Ureter (tissue), 1 donor: ENCODE data around the gene ARHGAP42. TPM values are rescaled to one million over a fixed set of nuclear protein-coding genes. Genes with fewer than 3 reads are reported as not detected.

Experiments
- DNase-seq: peaks from one replicate; pipeline ENCODE4 v3.0.0-alpha.2; 2020; ENCODE audit warnings: low spot score
- total RNA-seq: library from RNA; stranded (reverse); gene quantifications from one replicate; pipeline ENCODE4 v1.2.4, GENCODE V29; 2023
- donor health status: DM: yes; HTN: yes; CAD: no.

Gene ARHGAP42
- total RNA-seq, 1 donor from 2014 or later, result 32.6 TPM

DNA sequence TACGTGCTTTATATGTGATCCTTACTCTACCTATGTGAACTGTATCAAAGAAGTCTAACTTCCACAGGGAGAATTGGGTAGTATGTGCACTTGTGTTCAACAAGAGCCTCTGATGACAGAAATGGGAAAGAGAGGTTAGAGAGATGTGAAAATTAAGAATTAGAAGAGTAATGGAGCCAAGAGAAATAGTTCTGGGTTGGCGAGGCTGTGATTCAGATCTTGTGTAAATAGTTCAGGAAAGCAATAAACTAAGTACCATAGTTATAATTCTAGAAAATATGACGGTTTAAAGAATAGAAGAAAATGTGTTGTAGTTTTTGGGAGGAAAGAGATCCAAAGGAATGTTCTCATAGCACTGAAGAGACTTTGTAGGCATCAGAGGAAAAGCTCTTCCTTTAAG lies 112.4 kb downstream of the ARHGAP42 start:
- DNase-seq, result no peak

DNA sequence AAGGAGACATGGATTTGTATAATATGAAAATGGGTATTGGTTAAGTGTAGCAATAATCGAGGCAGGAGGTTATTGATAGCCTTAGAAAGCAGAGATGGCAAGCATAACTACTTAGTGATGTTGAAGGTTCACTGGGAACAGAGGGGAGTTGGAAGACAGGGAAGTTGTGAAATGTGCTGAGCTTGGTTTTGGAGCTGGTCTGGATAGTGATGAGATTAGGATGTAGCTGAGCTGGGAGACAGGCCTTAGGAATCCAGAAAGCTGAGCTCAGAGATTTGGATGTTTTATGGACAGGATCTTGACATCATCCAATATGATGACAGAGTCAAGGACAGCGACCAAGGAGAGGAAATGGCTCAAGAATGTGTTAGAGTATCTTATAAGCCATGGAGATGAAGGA lies 113.1 kb downstream of the ARHGAP42 start:
- DNase-seq, result no peak

DNA sequence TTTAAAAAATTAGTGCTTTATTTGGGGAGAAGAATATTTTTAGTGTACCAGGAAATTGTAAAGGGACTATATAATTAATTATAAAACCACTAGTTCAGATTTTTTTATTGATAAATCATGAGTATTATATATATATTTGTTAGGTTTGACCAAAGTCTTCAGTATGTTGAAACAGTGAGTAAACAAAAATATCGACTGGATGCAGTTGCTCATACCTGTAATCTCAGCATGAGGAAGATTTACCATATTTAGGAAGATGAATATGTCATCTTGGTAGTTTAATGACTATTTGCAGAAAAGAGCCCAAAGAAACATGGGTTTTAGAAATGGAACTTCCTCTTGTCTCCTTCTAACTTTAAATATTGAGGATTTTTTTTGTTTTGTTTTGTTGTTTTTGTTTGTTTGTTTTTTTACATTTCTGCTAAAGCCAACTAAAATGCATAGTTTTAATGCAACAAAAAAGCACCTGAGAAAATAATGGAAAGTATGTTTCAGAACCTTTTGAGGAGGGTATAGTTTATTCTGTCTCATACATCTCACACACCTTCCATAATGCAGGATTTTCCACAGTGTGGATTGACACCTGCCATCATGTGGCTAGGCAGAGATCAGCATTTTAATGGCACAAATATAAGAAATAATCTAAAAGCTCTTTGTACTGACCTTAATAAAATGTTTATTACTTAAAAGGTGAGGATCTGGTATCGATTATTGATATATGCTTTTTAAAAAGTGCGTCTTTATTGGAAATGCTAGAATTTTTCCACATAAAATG lies 114.3 kb downstream of the ARHGAP42 start:
- no peak for DNase-seq

DNA sequence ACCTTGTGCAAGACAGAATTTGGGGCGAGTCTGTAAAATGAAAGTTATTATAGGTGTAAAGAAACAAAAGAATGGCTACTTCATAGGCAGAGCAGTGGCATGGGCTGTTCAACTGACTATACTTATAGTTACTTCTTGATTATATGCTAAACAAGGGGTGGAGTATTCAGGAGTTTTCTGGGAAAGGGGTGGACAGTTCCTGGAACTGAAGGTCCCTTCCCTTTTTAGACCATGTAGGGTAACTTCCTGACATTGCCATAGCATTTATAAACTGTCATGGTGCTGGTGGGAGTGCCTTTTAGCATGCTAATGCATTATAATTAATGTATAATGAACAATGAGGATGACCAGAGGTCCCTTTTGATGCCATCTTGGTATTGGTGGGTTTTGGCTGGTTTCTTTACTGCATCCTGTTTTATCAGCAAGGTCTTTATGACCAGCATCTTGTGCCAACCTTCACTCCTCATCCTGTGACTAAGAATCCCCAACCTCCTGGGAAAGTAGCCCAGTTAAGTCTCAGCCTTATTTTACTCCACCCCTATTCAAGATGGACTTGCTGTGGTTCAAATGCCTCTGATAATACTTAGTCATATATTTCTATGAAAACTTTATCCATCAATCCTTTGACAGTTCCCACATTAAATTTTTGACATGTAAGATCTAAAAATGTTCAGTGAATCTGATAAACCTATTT lies 118.6 kb downstream of the ARHGAP42 start:
- DNase-seq, result no peak

DNA sequence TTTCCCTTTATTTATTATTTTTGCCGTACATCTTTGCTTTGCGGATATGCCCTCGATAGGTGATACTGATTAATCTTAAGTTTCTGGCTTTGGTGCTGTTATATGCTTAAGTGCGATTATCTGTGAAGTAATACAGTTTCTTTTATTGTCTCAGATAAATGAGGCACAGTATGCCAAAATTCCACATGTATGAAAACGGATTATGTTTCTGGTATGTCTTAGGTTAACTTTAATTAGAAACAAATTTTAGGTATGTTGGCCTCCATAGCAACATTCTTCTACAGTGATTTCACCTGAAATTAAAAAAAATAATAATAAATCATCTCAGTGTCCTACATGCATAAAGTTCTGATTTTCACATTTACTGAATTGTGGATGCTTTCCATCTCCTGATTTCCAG lies 119.2 kb downstream of the ARHGAP42 start:
- DNase-seq, result no peak

DNA sequence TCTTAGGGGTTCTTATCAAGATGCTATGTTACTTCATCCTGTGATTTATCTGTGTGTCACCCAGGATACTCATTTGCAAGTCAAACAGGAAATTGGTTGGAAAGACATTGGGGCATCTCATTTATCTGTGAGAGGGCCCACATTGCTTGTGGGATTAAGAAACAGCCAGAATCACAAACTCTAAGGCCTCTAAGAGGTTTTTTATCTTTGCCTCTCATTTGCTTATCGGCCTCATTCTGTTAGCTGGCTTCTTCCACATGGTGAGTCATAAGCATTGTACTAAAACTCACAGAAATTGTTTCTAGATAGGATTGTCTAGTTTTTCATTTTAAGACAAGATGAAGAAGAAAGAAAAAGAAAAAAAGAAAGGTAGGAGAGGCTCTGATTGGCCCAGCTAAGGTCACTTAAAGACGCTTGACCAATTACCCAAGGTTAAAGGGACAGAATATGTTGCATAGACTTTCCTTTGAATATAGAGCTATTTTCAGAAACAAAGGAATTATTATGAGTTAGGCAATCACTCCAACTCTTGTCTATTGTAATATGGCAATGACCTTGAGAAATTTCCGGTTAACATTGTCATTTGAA lies 121.9 kb downstream of the ARHGAP42 start:
- no peak for DNase-seq

DNA sequence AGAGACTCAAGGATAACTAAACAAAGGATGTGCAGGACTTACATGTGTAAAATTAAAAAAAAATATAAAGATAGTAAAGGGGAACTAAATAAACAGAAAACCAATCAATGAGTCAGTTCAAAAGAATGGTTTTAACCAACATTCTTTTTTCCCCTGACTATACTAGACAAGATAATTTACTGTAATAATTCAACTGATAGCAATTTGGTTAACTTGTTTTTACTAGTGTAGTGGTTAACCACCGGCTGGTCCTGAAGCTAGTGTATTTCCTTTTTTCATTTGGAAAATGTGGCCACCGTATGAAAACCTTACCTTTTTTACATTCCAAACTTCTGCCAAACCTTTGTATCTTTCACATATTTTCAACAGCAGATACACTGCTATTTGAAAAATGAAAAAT lies 123.1 kb downstream of the ARHGAP42 start:
- no peak for DNase-seq

DNA sequence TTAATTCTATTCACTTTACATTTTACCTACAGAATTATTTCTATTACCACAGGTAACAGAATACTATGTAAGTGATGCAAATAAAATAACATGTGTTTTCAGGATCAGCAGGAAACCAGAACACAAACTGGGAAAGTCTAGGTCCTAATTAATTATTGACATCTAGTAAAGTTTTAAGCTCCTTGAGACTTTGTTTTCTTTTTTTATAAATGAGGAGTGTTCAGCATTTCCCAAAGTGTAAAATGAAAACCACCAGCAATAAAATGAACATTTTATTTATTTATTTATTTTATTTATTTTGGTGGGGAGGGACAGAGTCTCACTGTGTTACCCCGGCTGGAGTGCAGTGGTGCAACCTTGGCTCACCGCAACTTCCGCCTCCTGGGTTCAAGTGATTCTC lies 123.6 kb downstream of the ARHGAP42 start:
- no peak for DNase-seq

DNA sequence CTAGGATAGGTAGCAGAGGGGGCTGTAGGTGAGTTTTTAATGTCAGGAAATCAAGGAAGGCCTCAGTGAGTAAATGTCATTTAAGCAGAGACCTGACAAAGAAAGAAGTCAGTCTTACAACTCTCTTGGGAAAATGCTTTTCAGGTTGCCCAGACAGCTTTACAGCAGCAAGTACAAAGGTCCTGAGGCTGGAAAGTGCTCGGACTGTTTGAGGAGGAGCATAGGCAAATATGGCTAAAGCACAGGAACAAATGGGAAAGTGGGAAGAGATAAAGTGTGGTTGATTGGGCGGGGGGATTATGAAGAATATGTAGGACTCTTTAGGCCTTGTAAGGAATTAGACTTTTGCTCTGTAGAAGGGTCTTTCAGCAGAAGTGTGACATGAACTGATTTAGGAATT lies 125.4 kb downstream of the ARHGAP42 start:
- no peak for DNase-seq

DNA sequence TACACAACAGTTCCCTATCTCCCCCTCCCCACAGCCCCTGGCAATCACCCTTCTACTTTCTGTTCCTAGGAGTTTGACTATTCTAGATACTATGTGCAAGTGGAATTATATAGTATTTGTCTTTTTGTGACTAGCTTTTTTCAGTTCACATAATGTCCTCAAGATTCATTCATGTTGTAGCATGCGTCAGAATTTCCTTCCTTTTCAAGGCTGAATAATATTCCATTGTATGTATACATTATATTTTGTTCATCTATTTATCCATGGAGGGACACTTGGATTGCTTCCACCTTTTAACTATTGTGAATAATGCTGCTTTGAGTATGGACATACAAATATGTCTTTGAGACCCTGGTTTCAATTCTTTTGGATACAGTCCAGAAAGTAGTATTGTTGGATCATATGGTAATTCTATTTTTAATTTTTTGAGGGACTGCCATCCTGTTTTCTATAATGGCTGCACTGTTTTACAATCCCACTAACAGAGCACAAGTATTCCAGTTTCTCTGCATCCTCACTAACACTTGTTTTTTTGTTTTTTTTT lies 128.8 kb downstream of the ARHGAP42 start:
- DNase-seq, result no peak

DNA sequence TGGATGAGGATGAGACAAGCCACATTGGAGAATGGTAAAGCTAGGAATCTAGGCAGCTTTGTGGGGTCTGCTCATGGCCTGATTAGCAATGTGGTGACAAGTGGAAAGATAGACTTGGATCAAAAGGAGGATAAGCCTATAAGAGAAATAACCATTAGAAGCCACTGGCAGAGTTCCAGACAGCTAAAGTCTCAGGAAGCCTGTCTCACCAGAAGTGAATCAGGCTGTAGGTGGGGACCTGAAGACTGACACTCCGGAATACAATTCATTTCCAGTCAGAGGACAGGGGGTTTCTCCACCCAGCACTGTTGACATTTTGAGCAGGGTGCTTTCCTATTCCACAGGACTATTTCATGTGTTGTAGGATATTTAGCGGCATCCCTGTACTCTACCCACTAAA lies 129.7 kb downstream of the ARHGAP42 start:
- no peak for DNase-seq

DNA sequence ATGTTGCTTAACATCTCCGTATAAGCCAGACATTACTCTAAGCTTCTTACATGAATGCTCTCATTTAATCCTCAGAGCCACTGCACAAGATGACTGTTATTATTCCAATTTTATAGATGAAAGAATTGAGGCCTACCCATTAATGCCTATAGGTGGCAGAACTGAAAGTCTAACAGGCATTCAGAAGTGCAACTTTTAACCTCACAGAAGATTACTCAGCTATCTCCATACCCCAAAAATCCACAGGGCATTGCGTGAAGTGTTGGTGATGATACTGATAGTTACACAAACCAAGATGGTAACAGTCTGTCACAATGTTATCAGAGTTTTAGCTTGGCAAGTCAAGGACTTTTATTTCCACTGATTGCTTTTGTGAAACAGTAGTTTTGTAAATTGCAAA lies 130.5 kb downstream of the ARHGAP42 start:
- no peak for DNase-seq

DNA sequence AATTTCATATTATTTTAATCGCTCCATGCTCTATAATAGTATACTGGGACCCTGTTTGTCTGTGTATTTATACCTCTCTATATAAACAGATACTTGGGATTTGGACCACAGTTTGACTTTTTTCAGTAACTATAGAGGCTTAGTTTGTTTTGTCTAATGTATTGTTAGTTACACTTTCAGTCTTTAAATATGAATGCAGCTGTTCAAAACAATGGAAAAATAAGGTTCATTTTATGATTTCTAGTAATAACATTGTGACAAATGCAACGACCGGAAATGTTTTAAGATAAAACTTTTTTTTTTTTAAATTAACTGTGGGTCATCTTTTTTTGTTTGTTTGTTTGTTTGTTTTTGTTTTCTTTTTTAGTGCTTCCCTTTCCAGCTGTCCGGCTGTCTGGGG lies 133.5 kb downstream of the ARHGAP42 start:
- DNase-seq, result no peak

DNA sequence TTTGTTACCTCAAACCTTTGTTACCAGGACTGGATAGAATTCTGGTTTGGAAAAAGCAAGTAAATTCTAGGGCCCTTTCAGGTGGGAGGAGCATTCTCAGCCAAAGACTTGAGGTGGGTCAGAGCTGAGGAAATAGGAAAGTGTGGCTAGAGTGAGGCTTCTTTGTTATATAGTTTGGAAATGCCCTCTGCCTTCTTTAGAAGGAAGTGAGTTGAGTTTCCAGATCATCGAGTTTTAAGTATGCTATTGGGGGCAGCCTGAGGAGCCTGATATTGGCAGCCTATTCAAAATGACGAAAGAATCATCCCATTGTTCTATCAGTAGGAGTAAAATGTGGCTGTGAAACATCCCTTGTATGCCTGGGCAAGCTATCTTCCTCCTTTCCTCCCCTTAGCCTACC lies 134.1 kb downstream of the ARHGAP42 start:
- no peak for DNase-seq

DNA sequence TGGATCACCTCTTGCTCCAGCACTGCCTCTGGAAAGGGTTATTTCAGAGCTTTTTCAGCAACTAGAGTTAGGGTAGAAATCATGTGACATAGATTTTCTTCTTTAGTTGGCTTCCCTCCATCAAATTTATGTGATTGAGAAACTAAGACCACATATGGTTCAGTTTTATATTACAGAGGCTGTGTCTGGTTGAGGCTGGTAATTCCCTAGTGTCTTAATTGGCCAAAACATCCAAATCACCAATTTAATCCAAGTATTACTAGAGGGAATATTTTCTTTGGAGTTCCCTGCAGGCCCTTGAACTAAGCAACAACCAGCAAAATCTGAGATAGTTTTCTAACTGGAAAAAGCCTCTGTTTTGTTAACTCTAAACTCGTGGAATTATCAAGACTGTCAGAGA lies 136.3 kb downstream of the ARHGAP42 start:
- no peak for DNase-seq

DNA sequence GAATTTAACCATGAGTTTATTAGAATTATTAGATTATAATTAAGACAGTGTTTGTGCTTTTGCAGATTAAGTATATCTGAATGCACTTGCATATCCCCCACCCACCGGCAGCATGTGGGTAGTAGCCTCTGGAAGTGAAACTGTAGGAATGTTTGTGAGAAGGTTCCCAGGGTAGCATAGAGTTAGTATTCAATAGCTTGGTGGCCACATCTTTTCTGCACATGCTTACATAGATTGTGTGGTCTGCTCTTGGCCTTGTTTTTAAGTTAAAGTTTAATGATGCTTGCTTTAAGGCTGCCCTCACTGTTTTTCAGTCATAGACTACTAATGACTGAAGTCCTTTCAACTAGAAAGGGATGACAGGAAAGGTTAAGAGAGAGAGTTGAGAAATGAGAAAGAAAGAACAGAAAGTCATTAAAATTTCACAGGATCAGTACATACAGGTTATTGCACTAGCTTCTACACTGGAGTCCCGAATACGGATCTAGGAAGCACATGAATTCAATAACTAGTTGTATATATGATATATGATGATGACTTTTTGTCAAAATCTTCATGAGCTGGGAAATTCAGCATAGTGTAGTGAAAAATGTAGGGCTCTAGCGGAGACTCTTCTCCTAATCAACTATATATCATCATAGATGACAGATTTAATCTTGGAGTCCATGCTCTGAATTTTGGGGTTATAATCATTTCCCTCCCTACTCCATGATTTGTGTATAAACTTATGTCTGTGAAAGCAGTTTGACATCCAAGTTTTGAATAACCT lies 137.1 kb downstream of the ARHGAP42 start:
- DNase-seq, result no peak

DNA sequence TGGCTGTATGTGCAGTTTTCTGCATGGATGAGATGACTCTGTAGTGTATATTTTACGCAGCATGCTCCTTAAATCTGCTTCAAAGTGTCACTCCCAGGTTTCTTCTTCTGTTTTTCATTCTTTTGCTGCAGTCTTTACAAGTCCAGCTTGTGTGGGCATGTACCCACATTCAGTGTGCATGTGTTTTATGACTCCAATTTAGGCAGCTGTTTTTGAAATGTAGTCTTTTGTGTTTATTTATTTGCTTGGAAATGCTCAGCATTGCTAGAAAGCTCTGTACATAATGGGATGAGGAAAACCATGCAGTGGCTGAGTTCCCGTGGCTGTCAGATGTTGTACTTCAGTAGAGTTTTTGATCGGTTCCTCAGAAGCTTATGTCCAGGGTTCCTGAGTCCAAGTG lies 138.5 kb downstream of the ARHGAP42 start:
- no peak for DNase-seq

DNA sequence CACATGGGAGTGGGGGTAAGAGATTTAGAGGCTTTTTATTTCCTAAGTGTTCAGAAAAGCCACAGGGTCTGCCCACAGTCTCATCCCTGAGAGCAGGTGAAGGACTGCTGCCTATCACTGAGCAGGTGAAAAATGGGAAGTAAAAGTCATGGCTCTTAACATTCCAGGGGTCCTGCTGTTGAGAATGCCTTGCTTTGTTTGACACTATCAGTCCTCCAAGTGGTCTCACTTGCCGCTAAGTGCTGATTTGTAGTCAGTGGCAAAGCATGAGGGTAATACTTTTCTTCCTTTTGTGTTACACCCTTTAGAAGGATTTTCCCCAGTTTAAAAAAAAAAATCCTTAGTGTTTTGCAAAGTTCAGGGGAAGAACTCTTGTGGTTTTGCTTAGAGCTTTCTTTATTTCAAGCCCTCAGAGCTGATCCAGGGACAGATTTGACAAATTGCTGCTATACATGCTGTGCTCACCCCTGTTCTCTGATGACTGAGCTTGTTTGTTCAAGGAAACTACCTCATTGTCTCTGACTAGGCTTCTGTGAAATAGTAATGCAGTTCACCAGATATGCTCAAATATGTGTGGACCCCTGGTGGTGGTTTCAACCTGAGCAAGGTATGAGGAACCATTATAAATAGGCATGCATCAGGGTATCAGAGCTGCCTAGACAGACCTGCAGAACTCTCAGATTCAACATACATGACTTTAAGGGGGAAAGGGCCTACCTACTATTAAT lies 141.0 kb downstream of the ARHGAP42 start:
- no peak for DNase-seq

DNA sequence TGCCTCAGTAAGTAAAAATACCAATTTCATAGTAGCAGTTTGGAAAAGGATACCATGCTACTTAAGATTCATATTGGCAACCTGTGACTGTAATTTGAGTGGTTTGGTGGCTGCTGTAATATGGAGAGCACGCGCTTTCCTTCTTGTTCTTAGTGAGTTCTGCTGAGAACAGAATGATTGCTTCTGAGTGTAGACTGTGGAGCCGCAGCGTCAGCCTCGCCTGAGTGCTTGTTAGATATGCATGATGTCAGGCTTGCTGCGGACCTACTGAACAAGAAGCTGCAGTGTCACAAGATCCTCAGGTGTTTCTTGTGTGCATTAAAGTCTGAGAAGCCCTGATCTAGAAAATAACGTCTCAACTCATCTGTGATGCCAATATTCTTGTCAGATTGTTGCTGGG lies 143.2 kb downstream of the ARHGAP42 start:
- no peak for DNase-seq

DNA sequence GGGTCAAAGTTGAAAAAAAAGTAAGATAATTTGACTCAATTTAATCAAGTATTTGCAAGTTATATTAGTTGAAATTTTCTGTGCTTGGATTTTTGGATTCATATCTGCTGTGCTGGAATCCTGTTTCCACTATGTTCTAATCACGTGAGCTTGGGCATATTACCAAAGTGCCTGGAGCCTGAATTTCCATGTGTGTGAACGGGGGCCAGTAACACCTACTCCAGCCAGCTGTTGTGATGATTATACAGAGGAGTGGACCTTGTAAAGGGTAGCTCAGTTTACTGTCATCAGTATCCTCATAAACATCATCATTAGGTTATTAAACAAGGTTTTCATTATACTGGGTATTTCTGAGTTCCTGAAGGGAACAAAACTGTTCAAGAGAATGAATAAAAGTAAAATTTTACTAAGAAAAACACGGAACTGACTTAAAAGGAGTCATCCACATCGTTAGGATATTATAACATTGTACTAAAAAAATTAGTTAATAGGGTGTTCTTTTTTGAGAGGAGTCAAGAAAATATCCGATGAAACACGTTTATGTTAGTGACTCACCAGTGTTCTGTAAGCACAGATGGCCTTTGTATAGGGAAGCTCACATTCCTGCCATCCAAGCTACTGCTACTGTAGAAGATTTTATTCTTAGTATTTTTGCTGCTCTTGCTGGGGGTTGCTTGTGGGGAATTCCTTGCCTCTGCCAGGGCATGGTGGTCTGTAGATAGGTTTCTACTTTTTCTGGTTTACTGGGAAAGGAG lies 144.1 kb downstream of the ARHGAP42 start:
- no peak for DNase-seq
